HEK293 (cell line): ENCODE results near the gene HSPB6.

ENCODE experiments used
- GLIS2 ChIP-seq: fragments of 450-650 bp; formaldehyde crosslinking; IDR thresholded peaks from 2 replicates; pipeline ENCODE4 v1.5.1; 2016; ENCODE audit warnings: missing biosample characterization, missing genetic modification characterization
- HOXA7 ChIP-seq: sonication (generic); formaldehyde crosslinking; IDR thresholded peaks from 2 replicates; pipeline ENCODE4 v1.8.1; 2022; ENCODE audit warnings: missing genetic modification reagents, borderline replicate concordance
- PATZ1 ChIP-seq: fragments of 450-650 bp; formaldehyde crosslinking; IDR thresholded peaks from 2 replicates; pipeline ENCODE4 v1.5.1; 2016; ENCODE audit warnings: missing biosample characterization, missing genetic modification characterization
- PRDM10 ChIP-seq: fragments of 450-650 bp; formaldehyde crosslinking; IDR thresholded peaks from 2 replicates; pipeline ENCODE4 v1.5.1; 2016; ENCODE audit warnings: missing biosample characterization, missing genetic modification characterization
- PRDM4 ChIP-seq: fragments of 450-650 bp; formaldehyde crosslinking; IDR thresholded peaks from 2 replicates; pipeline ENCODE4 v1.5.1; 2017; ENCODE audit warnings: missing biosample characterization, missing genetic modification characterization
- RBAK ChIP-seq: fragments of 450-650 bp; formaldehyde crosslinking; IDR thresholded peaks from 2 replicates; pipeline ENCODE4 v1.5.1; 2016; ENCODE audit warnings: missing biosample characterization, missing genetic modification characterization
- REPIN1 ChIP-seq: fragments of 450-650 bp; formaldehyde crosslinking; IDR thresholded peaks from 2 replicates; pipeline ENCODE4 v1.5.1; 2017; ENCODE audit warnings: missing biosample characterization, missing genetic modification characterization, low read depth
- ZBTB26 ChIP-seq: fragments of 450-650 bp; formaldehyde crosslinking; optimal IDR thresholded peaks from 2 replicates; pipeline ENCODE3; 2016; ENCODE audit warnings: missing biosample characterization, mild to moderate bottlenecking, missing genetic modification characterization
- ZIC2 ChIP-seq: fragments of 450-650 bp; formaldehyde crosslinking; IDR thresholded peaks from 2 replicates; pipeline ENCODE4 v1.5.1; 2016; ENCODE audit warnings: missing biosample characterization, missing genetic modification characterization
- ZNF18 ChIP-seq: fragments of 450-650 bp; formaldehyde crosslinking; IDR thresholded peaks from 2 replicates; pipeline ENCODE4 v1.5.1; 2016; ENCODE audit warnings: missing biosample characterization, missing genetic modification characterization
- ZNF266 ChIP-seq: fragments of 450-650 bp; formaldehyde crosslinking; IDR thresholded peaks from 2 replicates; pipeline ENCODE4 v1.5.1; 2016; ENCODE audit warnings: missing biosample characterization, missing genetic modification characterization, low read depth
- ZNF335 ChIP-seq: fragments of 450-650 bp; formaldehyde crosslinking; conservative IDR thresholded peaks from 2 replicates; pipeline ENCODE4 v1.5.1; 2016; ENCODE audit warnings: missing biosample characterization, missing genetic modification characterization
- ZNF354C ChIP-seq: fragments of 450-650 bp; formaldehyde crosslinking; IDR thresholded peaks from 2 replicates; pipeline ENCODE4 v1.5.1; 2016; ENCODE audit warnings: missing biosample characterization, missing genetic modification characterization, low read depth, borderline replicate concordance
- ZNF366 ChIP-seq: fragments of 450-650 bp; formaldehyde crosslinking; conservative IDR thresholded peaks from 2 replicates; pipeline ENCODE4 v1.5.1; 2016; ENCODE audit warnings: missing biosample characterization, missing genetic modification characterization
- ZNF37A ChIP-seq: fragments of 450-650 bp; IDR thresholded peaks from 2 replicates; pipeline ENCODE4 v1.5.1; 2018; ENCODE audit warnings: missing biosample characterization, missing genetic modification characterization
- ZNF391 ChIP-seq: fragments of 450-650 bp; formaldehyde crosslinking; IDR thresholded peaks from 2 replicates; pipeline ENCODE4 v1.5.1; 2016; ENCODE audit warnings: low read depth, missing biosample characterization, missing genetic modification characterization, borderline replicate concordance
- ZNF416 ChIP-seq: fragments of 450-650 bp; formaldehyde crosslinking; IDR thresholded peaks from 2 replicates; pipeline ENCODE4 v1.5.1; 2016; ENCODE audit warnings: missing biosample characterization, missing genetic modification characterization
- ZNF544 ChIP-seq: fragments of 450-650 bp; formaldehyde crosslinking; IDR thresholded peaks from 2 replicates; pipeline ENCODE4 v1.5.0; 2017; ENCODE audit warnings: missing biosample characterization, missing genetic modification characterization
- ZNF660 ChIP-seq: fragments of 450-650 bp; IDR thresholded peaks from 2 replicates; pipeline ENCODE4 v1.5.1; 2018; ENCODE audit warnings: missing biosample characterization, mild to moderate bottlenecking, missing genetic modification characterization
- ZNF837 ChIP-seq: fragments of 450-650 bp; formaldehyde crosslinking; IDR thresholded peaks from 2 replicates; pipeline ENCODE4 v1.5.1; 2016; ENCODE audit warnings: missing biosample characterization, missing genetic modification characterization
- ZSCAN5A ChIP-seq: fragments of 450-650 bp; formaldehyde crosslinking; IDR thresholded peaks from 2 replicates; pipeline ENCODE4 v1.5.1; 2016; ENCODE audit warnings: missing biosample characterization, missing genetic modification characterization
- TF ChIP-seq, protein P1 (sequence below): fragments of 450-650 bp; formaldehyde crosslinking; IDR thresholded peaks from 2 replicates; pipeline ENCODE4 v1.5.1; 2016; ENCODE audit warnings: missing biosample characterization, missing genetic modification characterization

The HSPB6 gene

GRCh38 chr19:35744430-35745327, 12.2 kb downstream of the HSPB6 start (continued):
- TF ChIP-seq PRDM10 (tag by site-specific recombination): peak; percentile 95
- 0 out of 2 replicates have a peak, but pooled peaks have one; percentile 87 for TF ChIP-seq ZNF660 (tag by site-specific recombination)
- TF ChIP-seq PRDM4 (tag by site-specific recombination): no peak
- TF ChIP-seq RBAK (tag by site-specific recombination): no peak
- TF ChIP-seq ZNF416 (tag by site-specific recombination): no peak
- TF ChIP-seq ZNF335 (tag by site-specific recombination): peak; percentile 94
- TF ChIP-seq ZIC2 (tag by site-specific recombination): no peak
- no peak for TF ChIP-seq ZNF544 (tag by site-specific recombination)
- no peak for TF ChIP-seq ZNF354C (tag by site-specific recombination)
- TF ChIP-seq REPIN1 (tag by site-specific recombination): no peak; the same call in 1 of the 2 replicates
- TF ChIP-seq ZNF37A (tag by site-specific recombination): no peak
- peak; percentile 56; the same call in 1 of the 2 replicates for TF ChIP-seq ZNF18 (tag by site-specific recombination)
- TF ChIP-seq HOXA7 (CRISPR knock-in tag): no peak; the same call in 1 of the 2 replicates
- no peak for TF ChIP-seq ZNF266 (tag by site-specific recombination)
- peak; percentile 24; the same call in 1 of the 2 replicates for TF ChIP-seq ZSCAN5A
- peak; percentile 55 for TF ChIP-seq PATZ1
- TF ChIP-seq ZNF366 (tag by site-specific recombination): peak; percentile 70
- TF ChIP-seq ZNF837 (tag by site-specific recombination): no peak
- no peak for TF ChIP-seq ZBTB26 (tag by site-specific recombination)
- TF ChIP-seq GLIS2 (tag by site-specific recombination): peak; percentile 50
- TF ChIP-seq, protein P1, sequence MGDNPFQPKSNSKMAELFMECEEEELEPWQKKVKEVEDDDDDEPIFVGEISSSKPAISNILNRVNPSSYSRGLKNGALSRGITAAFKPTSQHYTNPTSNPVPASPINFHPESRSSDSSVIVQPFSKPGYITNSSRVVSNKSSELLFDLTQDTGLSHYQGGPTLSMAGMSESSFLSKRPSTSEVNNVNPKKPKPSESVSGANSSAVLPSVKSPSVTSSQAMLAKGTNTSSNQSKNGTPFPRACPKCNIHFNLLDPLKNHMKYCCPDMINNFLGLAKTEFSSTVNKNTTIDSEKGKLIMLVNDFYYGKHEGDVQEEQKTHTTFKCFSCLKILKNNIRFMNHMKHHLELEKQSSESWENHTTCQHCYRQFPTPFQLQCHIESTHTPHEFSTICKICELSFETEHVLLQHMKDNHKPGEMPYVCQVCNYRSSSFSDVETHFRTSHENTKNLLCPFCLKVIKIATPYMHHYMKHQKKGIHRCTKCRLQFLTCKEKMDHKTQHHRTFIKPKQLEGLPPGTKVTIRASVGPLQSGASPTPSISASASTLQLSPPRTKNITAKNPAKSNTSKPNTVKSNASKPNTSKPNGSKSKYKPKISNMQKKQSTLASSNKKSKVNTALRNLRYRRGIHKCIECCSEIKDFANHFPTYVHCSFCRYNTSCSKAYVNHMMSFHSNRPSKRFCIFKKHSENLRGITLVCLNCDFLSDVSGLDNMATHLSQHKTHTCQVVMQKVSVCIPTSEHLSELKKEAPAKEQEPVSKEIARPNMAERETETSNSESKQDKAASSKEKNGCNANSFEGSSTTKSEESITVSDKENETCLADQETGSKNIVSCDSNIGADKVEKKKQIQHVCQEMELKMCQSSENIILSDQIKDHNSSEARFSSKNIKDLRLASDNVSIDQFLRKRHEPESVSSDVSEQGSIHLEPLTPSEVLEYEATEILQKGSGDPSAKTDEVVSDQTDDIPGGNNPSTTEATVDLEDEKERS (tag by site-specific recombination): no peak
- TF ChIP-seq ZNF391: peak; percentile 60; the same call in 1 of the 2 replicates
